DOHH2 (cell line): ENCODE data around the gene PEDS1.

Experiments used
- EZH2phosphoT487 ChIP-seq: fragments of 200-600 bp; sonication (generic); IDR thresholded peaks from 2 replicates; pipeline ENCODE4 v1.6.1; 2017; ENCODE audit warnings: borderline replicate concordance, mild to moderate bottlenecking, antibody characterized with exemption, low read length, moderate library complexity, mixed read lengths
- TF ChIP-seq, protein P1 (sequence below): fragments of 200-600 bp; sonication (generic); IDR thresholded peaks from one replicate; pipeline ENCODE4 v1.5.1; 2014; ENCODE audit warnings: antibody characterized with exemption, mild to moderate bottlenecking, low read depth, low read length; ENCODE audit not compliant: poor library complexity, severe bottlenecking

DNA sequence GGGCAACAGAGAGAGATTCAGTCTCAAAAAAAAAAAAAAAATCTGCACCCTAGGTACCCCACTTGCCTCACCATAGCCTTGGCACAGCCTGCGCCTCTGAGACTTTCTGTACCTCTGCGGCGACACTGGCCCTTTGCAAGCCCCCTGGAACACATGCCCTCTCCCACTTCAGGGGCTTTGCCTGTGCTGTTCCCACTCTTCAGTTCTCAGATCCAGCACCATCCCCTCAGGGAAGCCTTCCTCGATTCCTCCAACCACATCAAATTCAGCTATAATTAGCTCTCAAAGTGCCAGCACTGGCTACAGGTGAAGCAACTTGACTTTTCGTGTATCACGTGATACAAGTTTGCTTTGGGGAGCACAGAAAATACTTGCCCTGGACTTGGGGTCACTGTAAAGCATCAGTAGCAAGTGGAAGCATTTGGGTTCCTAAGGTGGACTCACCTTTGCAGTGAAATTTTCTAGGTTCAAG is 38.4 kb downstream of the PEDS1 start:
- no peak for TF ChIP-seq EZH2phosphoT487
- TF ChIP-seq, protein P1, sequence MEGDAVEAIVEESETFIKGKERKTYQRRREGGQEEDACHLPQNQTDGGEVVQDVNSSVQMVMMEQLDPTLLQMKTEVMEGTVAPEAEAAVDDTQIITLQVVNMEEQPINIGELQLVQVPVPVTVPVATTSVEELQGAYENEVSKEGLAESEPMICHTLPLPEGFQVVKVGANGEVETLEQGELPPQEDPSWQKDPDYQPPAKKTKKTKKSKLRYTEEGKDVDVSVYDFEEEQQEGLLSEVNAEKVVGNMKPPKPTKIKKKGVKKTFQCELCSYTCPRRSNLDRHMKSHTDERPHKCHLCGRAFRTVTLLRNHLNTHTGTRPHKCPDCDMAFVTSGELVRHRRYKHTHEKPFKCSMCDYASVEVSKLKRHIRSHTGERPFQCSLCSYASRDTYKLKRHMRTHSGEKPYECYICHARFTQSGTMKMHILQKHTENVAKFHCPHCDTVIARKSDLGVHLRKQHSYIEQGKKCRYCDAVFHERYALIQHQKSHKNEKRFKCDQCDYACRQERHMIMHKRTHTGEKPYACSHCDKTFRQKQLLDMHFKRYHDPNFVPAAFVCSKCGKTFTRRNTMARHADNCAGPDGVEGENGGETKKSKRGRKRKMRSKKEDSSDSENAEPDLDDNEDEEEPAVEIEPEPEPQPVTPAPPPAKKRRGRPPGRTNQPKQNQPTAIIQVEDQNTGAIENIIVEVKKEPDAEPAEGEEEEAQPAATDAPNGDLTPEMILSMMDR: no peak
